H1 (cell line): Measurements from ENCODE around the gene OR10H1. TPM values are rescaled to one million over a fixed set of nuclear protein-coding genes. Genes with fewer than 3 reads are reported as not detected.
"Not testable (repeated sequence)": the region's sequence is repeated elsewhere in the genome, so short reads cannot be mapped to it uniquely, and the experiment has no call there.

Experiments
- CTCF ChIA-PET: fragments of 300-600 bp; sonication (Branson Sonifier 250); formaldehyde crosslinking; loops from one replicate; lab custom pipeline; 2021; ENCODE audit not compliant: partially characterized antibody; lab: Charles Lee
- POLR2A ChIA-PET: fragments of 300-600 bp; sonication (Branson Sonifier 250); formaldehyde crosslinking; loops from one replicate; lab custom pipeline; 2021; ENCODE audit warnings: inconsistent platforms; ENCODE audit not compliant: partially characterized antibody; lab: Charles Lee
- DNase-seq, 2 experiments: peaks; one replicate each; pipeline versions ENCODE4 v3.0.0 to v3.0.0-alpha.2; 2010 to 2022; ENCODE audit warnings: low spot score in 2 of 2, low read depth in 1 of 2, mixed read lengths in 1 of 2
- FAIRE-seq: peaks from 2 replicates; lab custom pipeline; 2011; peaks lifted over from hg19 to GRCh38; lab: Jason Lieb, UNC
- H2AFZ ChIP-seq: 2 replicates; pipeline ENCODE4 v1.8.1; 2012; ENCODE audit warnings: low read length, inconsistent platforms
- H2AK5ac ChIP-seq: 2 replicates; pipeline ENCODE4 v1.6.1; 2013; ENCODE audit warnings: low read depth, low read length
- H2BK120ac ChIP-seq: replicated peaks from 2 replicates; pipeline ENCODE3; 2013; ENCODE audit warnings: low read depth, low read length, inconsistent platforms
- H2BK12ac ChIP-seq: 2 replicates; pipeline ENCODE4 v1.6.1; 2013; ENCODE audit warnings: low read depth, low read length
- H2BK15ac ChIP-seq: 2 replicates; pipeline ENCODE4 v1.6.1; 2013; ENCODE audit warnings: low read length
- H2BK20ac ChIP-seq: 2 replicates; pipeline ENCODE4 v1.6.1; 2013; ENCODE audit warnings: low read length
- H2BK5ac ChIP-seq: 2 replicates; pipeline ENCODE4 v1.6.1; 2013; ENCODE audit warnings: low read depth, low read length
- H3K14ac ChIP-seq: 2 replicates; pipeline ENCODE4 v1.6.1; 2013; ENCODE audit warnings: inconsistent platforms; ENCODE audit not compliant: insufficient read length
- H3K18ac ChIP-seq: 2 replicates; pipeline ENCODE4 v1.6.1; 2013; ENCODE audit warnings: low read length; ENCODE audit errors: extremely low read depth
- H3K23ac ChIP-seq: 2 replicates; pipeline ENCODE4 v1.6.1; 2013; ENCODE audit warnings: inconsistent platforms; ENCODE audit not compliant: insufficient read length
- H3K23me2 ChIP-seq: 2 replicates; pipeline ENCODE4 v1.6.1; 2013; ENCODE audit warnings: low read depth, low read length
- H3K27ac ChIP-seq: 2 replicates; pipeline ENCODE4 v1.6.1; 2011; ENCODE audit warnings: low read depth, low read length, inconsistent platforms
- H3K27me3 ChIP-seq, 4 experiments: replicated peaks in 1 of 4; 1 replicate in 1 of 4; 2 replicates in 3 of 4; pipeline versions ENCODE4 v1.6.1 to v1.8.1; 2011 to 2013; ENCODE audit warnings: low read length in 3 of 4, mild to moderate bottlenecking in 3 of 4, inconsistent platforms in 2 of 4, mixed read lengths in 2 of 4, moderate library complexity in 1 of 4; ENCODE audit not compliant: control insufficient read depth in 3 of 4, insufficient read depth in 3 of 4; ENCODE audit errors: extremely low read depth in 1 of 4
- H3K36me3 ChIP-seq, 4 experiments: 2 replicates each; pipeline versions ENCODE4 v1.6.1 to v1.8.1; 2011 to 2013; ENCODE audit warnings: mild to moderate bottlenecking in 4 of 4, low read length in 3 of 4, moderate library complexity in 2 of 4, control low read depth in 1 of 4, inconsistent platforms in 1 of 4; ENCODE audit not compliant: insufficient read depth in 4 of 4, control insufficient read depth in 2 of 4
- H3K4ac ChIP-seq: replicated peaks from 2 replicates; pipeline ENCODE3; 2013; ENCODE audit warnings: low read length, low read depth, mixed read lengths, inconsistent platforms; ENCODE audit not compliant: insufficient read length
- H3K4me1 ChIP-seq, 4 experiments: replicated peaks in 1 of 4; 1 replicate in 1 of 4; 2 replicates in 3 of 4; pipeline versions ENCODE4 v1.6.1 to v1.8.1; 2011 to 2013; ENCODE audit warnings: low read length in 3 of 4, inconsistent platforms in 2 of 4, mixed read lengths in 1 of 4; ENCODE audit not compliant: insufficient read depth in 4 of 4, control insufficient read depth in 3 of 4
- H3K4me2 ChIP-seq, 2 experiments: 2 replicates each; pipeline versions ENCODE4 v1.6.1 to v1.8.1; 2011 to 2013; ENCODE audit warnings: low read depth in 2 of 2, low read length in 2 of 2, control low read depth in 1 of 2, inconsistent platforms in 1 of 2, mild to moderate bottlenecking in 1 of 2; ENCODE audit not compliant: insufficient read depth in 1 of 2
- H3K4me3 ChIP-seq, 4 experiments: fragments of 200-600, 300-600 bp in 1 of 4; sonication (generic), shearing (Covaris generic), sonication (Bioruptor Twin) in 1 of 4; 2 replicates each; pipeline versions ENCODE4 v1.5.1 to v1.8.1; 2011 to 2016; ENCODE audit warnings: low read length in 4 of 4, low read depth in 3 of 4, control low read depth in 2 of 4, inconsistent platforms in 2 of 4, mild to moderate bottlenecking in 2 of 4, mixed read lengths in 1 of 4, moderate library complexity in 1 of 4; ENCODE audit not compliant: insufficient read depth in 2 of 4; ENCODE audit errors: extremely low read depth in 1 of 4
- H3K56ac ChIP-seq: replicated peaks from 2 replicates; pipeline ENCODE3; 2013; ENCODE audit warnings: low read depth, mild to moderate bottlenecking, mixed read lengths, low read length, inconsistent platforms; ENCODE audit not compliant: insufficient read length
- H3K79me1 ChIP-seq: 2 replicates; pipeline ENCODE4 v1.6.1; 2013; ENCODE audit warnings: low read depth, low read length, control low read depth
- H3K79me2 ChIP-seq, 2 experiments: 2 replicates each; pipeline versions ENCODE4 v1.6.1 to v1.8.1; 2012 to 2013; ENCODE audit warnings: low read length in 2 of 2, mild to moderate bottlenecking in 2 of 2, inconsistent platforms in 1 of 2; ENCODE audit not compliant: insufficient read depth in 2 of 2, control insufficient read depth in 1 of 2
- H3K9ac ChIP-seq, 4 experiments: replicated peaks in 1 of 4; 1 replicate in 1 of 4; 2 replicates in 3 of 4; pipeline versions ENCODE4 v1.6.1 to v1.8.1; 2011 to 2013; ENCODE audit warnings: low read depth in 3 of 4, low read length in 3 of 4, control low read depth in 2 of 4, mild to moderate bottlenecking in 2 of 4, moderate library complexity in 2 of 4, inconsistent platforms in 1 of 4; ENCODE audit errors: extremely low read depth in 1 of 4
- H3K9me3 ChIP-seq, 2 experiments: 2 replicates each; pipeline versions ENCODE4 v1.6.1 to v1.8.1; 2012 to 2013; ENCODE audit warnings: mild to moderate bottlenecking in 2 of 2, moderate library complexity in 2 of 2, control low read depth in 1 of 2, inconsistent platforms in 1 of 2, low read depth in 1 of 2, low read length in 1 of 2, mixed read lengths in 1 of 2; ENCODE audit not compliant: insufficient read depth in 2 of 2
- H4K20me1 ChIP-seq, 2 experiments: replicated peaks in 1 of 2; 2 replicates each; pipeline versions ENCODE3 to v1.8.1; 2011 to 2013; ENCODE audit warnings: inconsistent platforms in 2 of 2, low read length in 2 of 2, mild to moderate bottlenecking in 1 of 2; ENCODE audit not compliant: insufficient read depth in 2 of 2, control insufficient read depth in 1 of 2
- H4K5ac ChIP-seq: 2 replicates; pipeline ENCODE4 v1.6.1; 2013; ENCODE audit warnings: low read length, low read depth, mixed read lengths, inconsistent platforms; ENCODE audit not compliant: insufficient read length
- H4K8ac ChIP-seq: 2 replicates; pipeline ENCODE4 v1.8.0; 2013; ENCODE audit warnings: mild to moderate bottlenecking, moderate library complexity, low read length, inconsistent platforms; ENCODE audit not compliant: insufficient read depth; ENCODE audit errors: extremely low read depth
- H4K91ac ChIP-seq: replicated peaks from 2 replicates; pipeline ENCODE3; 2013; ENCODE audit warnings: low read length, mixed read lengths, inconsistent platforms; ENCODE audit not compliant: insufficient read length
- WGBS, 2 experiments: shearing (Covaris generic) in 1 of 2; methylation state at CpG; one replicate each; pipeline versions ENCODE4 v1.1.6 to v1.1.7; 2013 to 2015; ENCODE audit warnings: low lambda C conversion rate in 2 of 2, mixed read lengths in 2 of 2, inconsistent platforms in 1 of 2, low coverage in 1 of 2, missing lambda C conversion rate in 1 of 2; ENCODE audit not compliant: insufficient replicate concordance in 2 of 2, insufficient coverage in 1 of 2, insufficient read length in 1 of 2; ENCODE audit errors: extremely low coverage in 1 of 2, missing lambda C conversion rate in 1 of 2; 5-methylcytosine and 5-hydroxymethylcytosine counted together
- polyA plus RNA-seq, 7 experiments: library from polyadenylated mRNA; depleted of rRNA in 3 of 7; stranded (reverse) in 5 of 7; unstranded in 2 of 7; fragments of >200 nt in 5 of 7; fragments of 200-250 nt in 2 of 7; gene quantifications; 1 replicate in 5 of 7; 2 replicates in 1 of 7; 4 replicates in 1 of 7; pipeline versions ENCODE4 v1.2.1 to v1.2.3, GENCODE V29; 2011 to 2013; ENCODE audit warnings: missing spikeins in 2 of 7, mixed read lengths in 2 of 7
- total RNA-seq: library from RNA; stranded (reverse); fragmentation: NEBNext Ultra II Directional; extraction: Animal tissue kit (Norgen Biotek cat#: 25700); gene quantifications from 2 replicates; pipeline ENCODE4 v1.2.1, GENCODE V29; 2021

OR10H1 gene
- total and polyA plus RNA-seq, 2 of the 8 experiments (the other 6 are each of a cell fraction or from before 2014, with no cell fraction given), result not detected

DNA sequence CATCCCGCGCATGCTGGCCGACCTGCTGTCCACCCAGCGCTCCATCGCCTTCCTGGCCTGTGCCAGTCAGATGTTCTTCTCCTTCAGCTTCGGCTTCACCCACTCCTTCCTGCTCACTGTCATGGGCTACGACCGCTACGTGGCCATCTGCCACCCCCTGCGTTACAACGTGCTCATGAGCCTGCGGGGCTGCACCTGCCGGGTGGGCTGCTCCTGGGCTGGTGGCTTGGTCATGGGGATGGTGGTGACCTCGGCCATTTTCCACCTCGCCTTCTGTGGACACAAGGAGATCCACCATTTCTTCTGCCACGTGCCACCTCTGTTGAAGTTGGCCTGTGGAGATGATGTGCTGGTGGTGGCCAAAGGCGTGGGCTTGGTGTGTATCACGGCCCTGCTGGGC is 21.2 kb downstream of the OR10H1 start:
- H2BK5ac ChIP-seq, H3K27ac ChIP-seq, CTCF ChIA-PET, H4K20me1 ChIP-seq, H3K4me3 ChIP-seq, H2BK12ac ChIP-seq, H3K14ac ChIP-seq, H4K91ac ChIP-seq, H3K23me2 ChIP-seq, H2AFZ ChIP-seq, H3K9ac ChIP-seq, H3K4me2 ChIP-seq, H2BK120ac ChIP-seq, H3K4me1 ChIP-seq, POLR2A ChIA-PET, H3K79me1 ChIP-seq, H3K27me3 ChIP-seq, H3K23ac ChIP-seq, H3K56ac ChIP-seq, H3K4ac ChIP-seq, H3K79me2 ChIP-seq, H3K18ac ChIP-seq, FAIRE-seq, H2BK20ac ChIP-seq, H4K8ac ChIP-seq, H2AK5ac ChIP-seq, DNase-seq, H3K36me3 ChIP-seq, H2BK15ac ChIP-seq, H4K5ac ChIP-seq: not testable (repeated sequence)
- WGBS, 2 experiments, result 85% methylated on average over 15 of the region's 18 CpGs; no CpG with 5 or more reads in 1 of the 2 experiments
- H3K9me3 ChIP-seq, result peaks cover 45 to 88% of the 10 kb centered on the region in 2 experiments
